Activated naive CD8-positive, alpha-beta T cell treated with anti-CD3 and anti-CD28 coated beads, Interleukin-2, amount 50 U/mL, for 16 hours (primary cell): ENCODE data around the gene OGFR.

Source experiments
- DNase-seq: peaks from one replicate; pipeline ENCODE4 v3.0.0-alpha.2; 2020; ENCODE audit warnings: low read depth, low spot score

The OGFR gene, protein sequence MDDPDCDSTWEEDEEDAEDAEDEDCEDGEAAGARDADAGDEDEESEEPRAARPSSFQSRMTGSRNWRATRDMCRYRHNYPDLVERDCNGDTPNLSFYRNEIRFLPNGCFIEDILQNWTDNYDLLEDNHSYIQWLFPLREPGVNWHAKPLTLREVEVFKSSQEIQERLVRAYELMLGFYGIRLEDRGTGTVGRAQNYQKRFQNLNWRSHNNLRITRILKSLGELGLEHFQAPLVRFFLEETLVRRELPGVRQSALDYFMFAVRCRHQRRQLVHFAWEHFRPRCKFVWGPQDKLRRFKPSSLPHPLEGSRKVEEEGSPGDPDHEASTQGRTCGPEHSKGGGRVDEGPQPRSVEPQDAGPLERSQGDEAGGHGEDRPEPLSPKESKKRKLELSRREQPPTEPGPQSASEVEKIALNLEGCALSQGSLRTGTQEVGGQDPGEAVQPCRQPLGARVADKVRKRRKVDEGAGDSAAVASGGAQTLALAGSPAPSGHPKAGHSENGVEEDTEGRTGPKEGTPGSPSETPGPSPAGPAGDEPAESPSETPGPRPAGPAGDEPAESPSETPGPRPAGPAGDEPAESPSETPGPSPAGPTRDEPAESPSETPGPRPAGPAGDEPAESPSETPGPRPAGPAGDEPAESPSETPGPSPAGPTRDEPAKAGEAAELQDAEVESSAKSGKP

DNA sequence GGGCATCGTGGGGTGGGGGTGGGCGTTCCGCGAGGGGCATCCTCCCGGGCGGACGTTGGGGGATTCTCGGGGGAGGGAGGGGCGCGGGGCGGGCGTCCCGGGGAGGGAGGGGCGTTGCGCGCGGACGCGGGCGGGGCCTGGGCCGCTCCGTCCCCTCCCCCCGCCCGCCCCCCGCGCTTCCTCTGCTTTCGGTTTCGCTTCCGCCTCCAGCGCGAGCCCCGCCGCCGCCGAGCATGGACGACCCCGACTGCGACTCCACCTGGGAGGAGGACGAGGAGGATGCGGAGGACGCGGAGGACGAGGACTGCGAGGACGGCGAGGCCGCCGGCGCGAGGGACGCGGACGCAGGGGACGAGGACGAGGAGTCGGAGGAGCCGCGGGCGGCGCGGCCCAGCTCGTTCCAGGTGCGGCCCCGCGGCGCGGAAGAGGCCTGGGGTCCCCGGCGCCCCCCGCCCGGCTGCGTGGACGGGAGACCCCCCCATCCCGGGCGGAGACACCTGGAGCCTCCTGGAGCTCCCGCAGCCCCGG, at the start of gene OGFR:
Gene OGFR, plus strand, starts transcription at position 209 of the 528 bp plus-strand sequence. Its CDS starts 25 bp downstream, at position 234.
- DNase-seq = peak; percentile 47

DNA sequence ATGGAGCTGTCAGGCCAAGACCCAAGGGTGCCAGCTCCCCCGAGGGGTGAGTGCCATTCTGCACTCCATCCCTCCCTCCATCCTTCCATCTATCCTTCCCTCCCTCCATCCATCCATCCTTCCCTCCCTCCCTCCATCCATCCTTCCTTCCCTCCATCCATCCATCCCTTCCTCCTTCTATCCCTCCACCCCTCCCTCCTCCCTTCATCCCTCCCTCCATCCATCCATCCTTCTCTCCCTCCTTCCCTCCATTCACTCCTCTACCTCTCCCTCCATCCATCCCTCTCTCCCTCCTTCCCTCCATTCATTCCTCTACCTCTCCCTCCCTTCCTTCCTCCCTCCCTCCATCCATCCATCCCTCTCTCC, 49.7 kb upstream of the OGFR start:
- no peak for DNase-seq

DNA sequence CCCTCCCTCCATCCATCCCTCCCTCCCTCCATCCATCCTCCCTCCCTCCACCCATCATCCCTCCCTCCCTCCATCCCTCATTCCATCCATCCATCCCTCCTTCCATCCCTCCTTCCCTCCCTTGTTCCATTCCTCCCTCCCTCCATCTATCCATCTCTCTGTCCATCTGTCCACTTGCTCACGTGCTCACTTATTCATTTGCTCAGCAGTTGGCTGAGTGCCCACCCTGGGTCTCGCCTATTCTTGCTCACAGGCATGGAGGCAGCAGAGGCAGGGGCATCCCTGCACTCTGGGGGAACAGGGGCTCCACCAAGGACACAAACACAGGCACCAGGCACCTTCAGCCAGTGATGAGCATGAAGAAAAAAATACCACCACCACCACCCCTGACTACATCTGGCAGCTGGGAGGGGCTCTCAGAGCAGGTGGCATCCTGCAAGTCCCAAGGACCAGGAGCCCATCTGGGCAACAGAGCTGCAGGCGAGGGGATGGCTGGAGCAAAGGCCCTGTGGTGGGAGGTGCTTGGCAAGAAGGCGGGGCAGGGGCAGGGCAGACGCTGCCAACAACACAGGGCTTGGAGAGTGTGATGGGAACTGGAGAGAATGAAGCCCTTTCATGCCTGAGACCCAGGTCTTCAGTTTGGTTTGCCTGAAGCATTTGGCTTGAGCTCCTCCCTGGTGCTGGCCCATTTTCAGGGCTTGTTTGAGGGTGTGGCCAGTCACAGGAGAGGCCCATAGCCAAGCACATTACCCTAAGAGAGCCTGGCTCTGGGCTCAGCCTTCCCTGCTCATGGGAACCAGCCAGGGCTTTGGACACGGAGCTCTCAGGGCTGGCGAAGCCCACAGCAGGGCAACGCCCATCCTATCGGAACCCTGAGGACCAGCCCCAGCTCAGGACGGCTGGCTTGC, 48.6 kb upstream of the OGFR start:
- no peak for DNase-seq

DNA sequence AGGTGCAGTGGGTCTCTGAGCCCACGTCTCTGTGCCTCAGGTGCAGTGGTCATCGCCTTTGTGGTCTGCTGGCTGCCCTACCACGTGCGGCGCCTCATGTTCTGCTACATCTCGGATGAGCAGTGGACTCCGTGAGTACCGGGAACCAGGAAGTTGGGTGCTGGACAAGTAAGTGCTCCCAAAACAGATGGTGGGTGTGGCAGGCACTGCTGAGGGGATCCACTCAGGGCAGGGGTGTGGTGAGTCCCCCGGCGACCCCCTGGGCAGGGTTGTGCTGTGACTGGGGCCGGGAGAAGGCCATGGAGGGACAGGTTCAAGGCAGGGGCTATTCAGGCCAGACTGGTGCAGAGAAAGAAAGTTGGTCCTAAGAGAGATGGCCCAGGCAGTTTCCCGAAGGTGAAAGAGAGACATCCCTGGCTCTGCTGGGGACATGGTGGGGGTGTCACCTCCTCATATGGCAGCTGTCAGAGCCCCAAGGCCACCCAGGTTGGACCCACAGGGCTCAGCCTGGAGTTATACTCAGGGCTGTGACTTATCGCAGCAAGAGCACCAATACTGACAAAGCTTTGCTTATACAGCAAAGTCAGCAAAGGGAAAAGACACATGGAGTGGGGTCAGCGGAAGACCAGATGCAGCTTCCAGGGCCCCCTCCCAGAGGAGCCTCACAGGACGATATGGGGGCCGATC, 46.3 kb upstream of the OGFR start:
- DNase-seq = no peak

DNA sequence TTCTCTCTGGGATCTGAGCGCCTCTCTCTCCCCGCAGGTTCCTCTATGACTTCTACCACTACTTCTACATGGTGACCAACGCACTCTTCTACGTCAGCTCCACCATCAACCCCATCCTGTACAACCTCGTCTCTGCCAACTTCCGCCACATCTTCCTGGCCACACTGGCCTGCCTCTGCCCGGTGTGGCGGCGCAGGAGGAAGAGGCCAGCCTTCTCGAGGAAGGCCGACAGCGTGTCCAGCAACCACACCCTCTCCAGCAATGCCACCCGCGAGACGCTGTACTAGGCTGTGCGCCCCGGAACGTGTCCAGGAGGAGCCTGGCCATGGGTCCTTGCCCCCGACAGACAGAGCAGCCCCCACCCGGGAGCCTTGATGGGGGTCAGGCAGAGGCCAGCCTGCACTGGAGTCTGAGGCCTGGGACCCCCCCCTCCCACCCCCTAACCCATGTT, 44.6 kb upstream of the OGFR start:
- DNase-seq = no peak

DNA sequence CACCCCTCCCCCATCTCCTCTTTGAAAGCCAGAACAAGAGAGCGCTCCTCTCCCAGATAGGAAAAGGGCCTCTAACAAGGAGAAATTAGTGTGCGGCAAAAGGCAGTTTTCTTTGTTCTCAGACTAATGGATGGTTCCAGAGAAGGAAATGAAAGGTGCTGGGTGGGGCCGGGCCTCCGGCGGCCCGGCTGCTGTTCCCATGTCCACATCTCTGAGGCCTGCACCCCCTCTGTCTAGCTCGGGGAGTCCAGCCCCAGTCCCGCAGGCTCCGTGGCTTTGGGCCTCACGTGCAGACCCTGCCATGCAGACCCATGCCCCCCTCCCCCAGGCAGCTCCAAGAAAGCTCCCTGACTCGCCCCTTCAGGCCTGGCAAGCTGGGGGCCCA, 44.2 kb upstream of the OGFR start:
- DNase-seq = no peak

DNA sequence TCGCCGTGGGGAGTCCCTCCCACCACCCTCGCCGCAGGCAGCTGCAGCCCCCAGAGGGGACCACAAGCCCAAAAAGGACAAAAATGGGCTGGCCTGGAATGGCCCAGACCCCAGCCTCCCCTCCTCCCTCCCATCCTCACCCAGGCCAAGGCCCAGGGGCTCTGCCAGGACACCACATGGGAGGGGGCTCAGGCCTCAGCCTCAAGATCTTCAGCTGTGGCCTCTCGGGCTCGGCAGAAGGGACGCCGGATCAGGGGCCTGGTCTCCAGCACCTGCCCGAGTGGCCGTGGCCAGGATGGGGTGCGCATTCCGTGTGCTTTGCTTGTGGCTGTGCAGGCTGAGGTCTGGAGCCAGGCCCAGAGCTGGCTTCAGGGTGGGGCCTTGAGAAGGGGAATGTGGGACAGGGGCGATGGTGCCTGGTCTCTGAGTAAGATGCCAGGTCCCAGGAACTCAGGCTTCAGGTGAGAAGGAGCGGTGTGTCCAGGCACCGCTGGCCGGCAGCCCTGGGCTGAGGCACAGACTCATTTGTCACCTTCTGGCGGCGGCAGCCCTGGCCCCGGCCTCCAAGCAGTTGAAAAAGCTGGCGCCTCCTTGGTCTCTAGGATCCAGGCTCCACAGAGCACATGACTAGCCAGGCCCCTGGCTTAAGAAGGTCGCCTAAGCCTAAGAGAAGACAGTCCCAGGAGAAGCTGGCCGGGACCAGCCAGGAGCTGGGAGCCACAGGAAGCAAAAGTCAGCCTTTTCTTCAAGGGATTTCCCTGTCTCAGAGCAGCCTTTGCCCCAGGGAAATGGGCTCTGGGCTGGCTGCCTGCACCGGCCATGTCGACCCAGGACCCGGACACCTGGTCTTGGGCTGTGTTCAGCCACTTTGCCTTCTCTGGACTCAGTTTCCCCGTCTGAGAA, 43.5 kb upstream of the OGFR start:
- no peak for DNase-seq

DNA sequence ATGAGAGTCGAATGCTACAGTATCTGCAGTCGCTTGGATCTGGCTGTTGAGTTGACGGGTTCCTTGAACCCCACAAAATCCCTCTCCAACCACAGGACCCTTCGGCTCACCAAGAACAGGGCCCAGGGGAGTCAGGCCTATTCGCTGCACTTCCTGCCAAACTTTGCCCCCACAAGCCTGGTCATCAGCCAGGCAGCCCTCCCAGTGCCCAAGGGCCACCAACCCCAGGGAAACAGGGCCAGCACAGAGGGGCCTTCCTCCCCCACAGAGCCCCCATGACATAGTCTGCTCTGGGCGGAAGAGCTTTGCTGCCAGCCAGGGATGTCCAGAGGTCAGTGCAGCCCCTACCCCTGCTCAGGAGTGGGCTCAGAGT, 42.9 kb upstream of the OGFR start:
- no peak for DNase-seq

DNA sequence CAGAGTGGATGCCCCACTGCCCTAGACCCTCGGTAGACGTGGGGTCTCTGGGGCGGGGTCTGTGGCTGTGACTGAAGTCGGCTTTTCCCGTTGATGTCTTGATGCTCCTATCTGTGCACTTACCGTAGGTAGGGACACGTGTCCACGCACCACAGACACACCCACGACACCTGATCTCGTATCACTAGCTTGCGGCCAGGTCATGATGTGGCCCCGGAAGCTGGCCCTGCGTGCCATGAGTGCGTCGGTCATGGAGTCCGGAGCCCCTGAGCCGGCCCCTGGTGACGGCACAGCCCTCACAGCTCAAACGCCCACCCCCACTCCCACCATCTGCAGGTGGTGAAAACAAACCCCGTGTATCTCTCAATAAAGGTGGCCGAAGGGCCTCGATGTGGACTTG, 42.3 kb upstream of the OGFR start:
- no peak for DNase-seq

DNA sequence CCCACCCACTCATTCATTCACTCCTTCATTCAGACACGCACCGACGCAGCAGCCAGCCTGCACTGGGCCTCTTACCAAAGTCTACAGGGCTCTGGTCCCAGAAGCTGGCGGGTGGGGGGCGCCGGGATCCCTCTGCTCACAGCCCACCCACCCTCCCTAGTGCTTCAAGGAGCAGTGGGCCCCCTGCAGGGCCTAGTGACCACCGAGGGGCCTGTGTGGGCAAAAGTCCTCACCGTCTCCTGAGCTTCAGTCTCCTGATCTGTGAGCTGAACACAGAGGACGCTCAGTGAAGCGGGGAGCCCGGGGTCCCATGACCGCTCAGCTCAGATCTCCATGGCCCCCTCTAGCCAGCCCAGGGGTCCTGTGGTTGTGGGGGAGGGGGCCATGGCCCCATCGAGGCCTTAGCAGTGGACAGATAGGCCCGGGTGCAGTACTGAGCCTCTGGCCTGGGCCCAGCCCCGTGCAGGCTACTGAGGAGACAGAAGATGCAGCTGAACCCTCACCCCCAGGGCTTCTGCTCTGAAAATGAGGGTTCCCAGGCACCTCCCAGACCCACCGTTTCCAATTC, 41.8 kb upstream of the OGFR start:
- no peak for DNase-seq

DNA sequence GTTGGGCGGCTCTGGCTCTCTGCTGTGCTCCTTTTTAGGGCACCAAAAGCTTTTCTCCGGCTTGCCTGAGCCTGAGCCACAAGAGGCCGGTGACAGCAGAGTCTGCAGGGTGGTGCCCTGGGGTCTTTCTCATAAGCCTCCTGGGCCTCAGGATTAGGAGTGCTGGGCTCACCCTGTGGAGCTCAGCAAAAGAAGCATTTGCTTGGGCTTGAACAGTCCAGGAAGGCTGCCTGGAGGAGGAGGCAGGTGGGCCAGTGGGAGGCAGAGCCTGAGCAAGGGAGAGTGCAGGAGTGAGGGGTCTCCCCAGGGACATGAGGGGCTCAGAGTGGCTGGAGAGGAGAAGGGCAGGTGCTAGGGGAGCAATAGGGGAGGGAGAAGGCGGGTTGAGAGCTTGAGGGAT, 41.2 kb upstream of the OGFR start:
- DNase-seq = no peak

DNA sequence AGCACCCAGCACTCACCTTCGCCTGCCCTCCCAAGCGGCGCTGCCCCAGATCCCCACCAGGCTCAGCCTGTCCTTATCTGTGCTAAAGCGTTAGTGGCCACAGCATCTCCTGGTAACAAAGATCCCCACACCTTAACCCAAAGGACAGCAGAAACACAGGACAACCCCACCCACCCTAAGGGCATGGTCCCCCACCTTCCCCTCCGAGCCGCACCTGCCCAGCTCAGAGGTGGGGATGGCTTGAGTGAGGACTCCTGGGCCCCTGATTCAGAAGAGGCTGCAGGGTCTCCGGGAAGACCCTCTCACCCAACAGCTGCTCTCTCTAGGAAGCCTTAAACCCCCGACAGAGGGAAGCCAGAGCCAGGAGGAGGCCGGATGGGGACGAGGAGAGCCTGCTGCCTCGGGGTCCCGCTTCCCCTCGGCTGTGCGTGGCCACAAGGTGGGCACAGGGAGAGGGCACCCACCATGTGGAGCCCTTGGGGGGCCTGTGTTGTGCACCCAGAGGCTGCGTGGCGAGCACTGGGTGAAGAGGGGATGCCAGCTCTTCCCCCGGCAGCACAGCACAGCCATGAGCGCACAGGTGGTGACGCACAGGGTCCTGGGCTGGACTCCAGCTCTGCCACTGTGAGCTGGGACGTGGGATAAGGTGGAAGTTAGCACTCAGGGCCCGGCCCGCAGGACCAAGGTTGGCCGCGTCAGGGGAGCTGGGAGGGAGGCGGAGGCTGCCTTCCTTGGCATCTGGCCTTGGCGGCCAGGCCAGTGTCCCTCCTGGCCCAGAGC, 40.3 kb upstream of the OGFR start:
- no peak for DNase-seq

DNA sequence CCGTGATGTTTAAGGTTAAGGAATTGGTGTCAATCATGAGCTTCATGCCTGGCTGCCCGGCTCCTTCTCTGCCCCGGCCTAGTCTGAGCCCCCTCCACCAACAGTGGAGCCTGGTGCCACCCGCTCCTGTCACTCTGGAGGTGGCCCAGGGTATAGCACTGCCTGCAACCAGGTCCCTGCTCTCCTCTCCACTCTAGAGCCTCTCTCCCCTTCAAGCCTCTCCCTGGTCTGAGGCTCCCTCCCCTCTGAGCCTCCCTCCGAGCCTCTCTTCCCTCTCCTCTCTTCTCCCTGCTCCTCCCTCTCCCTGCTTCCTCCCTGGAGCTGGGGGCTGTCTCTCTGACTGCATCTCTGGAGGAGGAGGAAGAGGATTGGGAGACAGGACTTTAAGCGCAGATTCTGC, 39.6 kb upstream of the OGFR start:
- DNase-seq = no peak

DNA sequence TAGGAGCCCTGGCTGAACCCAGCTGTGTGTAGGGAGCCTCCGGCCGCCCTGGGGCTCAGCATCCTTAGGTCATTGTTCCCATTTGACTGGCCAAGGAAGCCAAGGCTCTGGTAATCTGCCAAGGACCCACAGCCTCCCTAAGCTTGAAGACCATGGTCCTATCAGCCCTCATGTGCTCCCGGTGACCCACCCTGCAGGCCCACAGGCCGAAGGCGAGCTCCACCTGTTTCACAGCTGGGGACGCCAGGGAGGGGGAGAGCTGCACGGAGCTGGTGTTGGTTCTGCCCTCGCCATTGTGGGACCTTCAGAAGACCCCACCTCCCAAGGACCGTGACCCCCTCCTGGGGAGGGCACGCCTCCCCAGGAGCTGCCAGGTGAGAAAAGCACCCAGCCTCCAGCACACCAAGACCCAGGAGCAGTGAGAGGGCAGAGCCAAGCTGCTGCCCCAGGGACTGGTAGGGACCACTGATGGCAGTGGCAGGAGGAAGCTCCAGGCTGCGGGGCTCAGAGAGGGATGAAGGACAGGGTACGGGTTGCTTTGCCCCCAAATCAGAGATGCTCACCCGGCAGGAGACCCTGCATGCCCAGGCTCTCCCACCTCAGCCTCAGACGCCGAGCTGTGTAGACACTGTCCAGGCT, 39.1 kb upstream of the OGFR start:
- DNase-seq = no peak

DNA sequence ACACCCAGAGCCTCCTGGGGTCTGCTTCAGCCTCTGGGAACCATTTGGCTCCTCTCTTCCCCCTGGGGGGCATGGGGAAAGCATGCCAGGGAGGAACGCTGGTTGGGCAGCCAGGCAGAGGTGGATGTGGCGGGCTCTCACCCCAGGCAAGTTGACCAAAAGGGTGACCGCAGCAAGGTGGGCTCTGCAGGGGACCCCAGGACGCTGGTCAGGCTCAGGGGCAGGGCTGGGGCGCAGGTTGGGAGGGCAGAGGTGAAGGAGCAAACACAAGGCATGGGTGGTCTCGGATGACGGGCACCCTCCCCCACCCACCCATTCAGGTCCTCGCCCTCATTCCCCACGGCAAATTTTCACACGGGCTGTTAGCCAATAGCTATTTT, 38.6 kb upstream of the OGFR start:
- no peak for DNase-seq

DNA sequence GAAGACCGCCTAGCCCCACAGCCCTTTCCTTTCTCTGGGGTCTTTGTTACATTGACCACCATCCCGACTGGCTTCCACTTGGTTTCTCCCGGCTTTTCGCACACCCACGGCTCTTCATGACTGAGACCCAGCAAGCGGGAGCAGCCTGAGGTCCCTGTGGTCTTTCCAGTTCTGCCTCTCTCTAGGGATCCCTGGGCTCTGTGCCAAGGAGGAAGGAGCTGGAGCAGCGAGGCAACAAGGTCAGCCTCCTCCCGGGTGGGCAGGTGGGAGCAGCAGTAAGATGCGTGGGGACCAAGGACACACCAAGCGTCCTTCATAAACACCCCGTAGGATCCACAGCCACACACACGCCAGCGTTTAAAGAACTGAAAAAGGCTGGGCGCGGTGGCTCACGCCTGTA, 37.9 kb upstream of the OGFR start:
- no peak for DNase-seq

DNA sequence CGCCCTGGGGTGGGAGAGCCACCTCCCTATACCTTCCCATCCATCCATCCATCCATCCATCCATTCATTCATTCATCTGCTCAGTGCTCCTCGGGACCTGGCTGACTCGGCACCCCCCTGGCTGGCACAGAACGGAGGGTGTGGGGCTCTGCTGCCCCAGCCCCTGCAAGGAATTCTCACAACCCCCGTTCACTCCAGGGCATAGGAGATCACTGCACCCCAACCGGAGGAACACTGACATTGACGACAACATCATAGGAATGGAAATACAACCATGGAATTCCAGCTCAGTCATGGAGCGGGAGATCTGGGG, 36.4 kb upstream of the OGFR start:
- no peak for DNase-seq

DNA sequence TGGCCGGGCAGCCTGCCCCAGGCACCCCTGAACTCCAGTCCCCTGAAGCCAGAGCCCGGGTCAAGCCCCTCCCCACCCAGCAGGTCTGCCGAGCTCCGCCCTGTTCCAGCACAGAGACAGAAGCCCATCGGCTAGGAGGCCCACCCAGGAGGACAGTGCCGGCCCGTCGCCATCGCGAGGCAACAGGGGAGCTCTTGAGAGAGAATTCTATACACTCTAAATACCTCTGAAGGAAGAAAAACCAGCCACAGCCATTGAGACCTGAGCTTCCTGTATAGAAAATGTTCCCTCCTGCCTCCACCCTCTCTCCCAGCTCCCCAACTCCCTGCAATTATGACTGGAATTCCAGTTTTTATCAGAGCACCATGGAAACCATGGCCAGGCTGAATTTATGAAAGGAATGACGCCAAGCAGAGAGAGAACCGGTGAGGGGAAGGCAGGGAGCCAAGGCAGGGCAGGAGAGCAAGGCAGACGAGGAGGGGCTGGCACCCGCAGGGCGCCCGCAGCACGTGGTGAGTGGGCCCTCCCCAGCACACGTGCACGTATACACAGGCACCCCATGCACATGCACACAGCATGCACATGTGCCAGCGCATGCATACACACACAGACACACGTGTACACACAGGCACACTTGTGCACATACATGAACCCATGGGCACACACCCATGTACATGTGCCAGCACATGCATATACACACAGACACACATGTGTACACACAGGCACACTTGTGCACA, 35.9 kb upstream of the OGFR start:
- no peak for DNase-seq
